ENCODE measurements around the gene DHODH.
"Not testable (repeated sequence)": the region's sequence is repeated elsewhere in the genome, so short reads cannot be mapped to it uniquely, and the experiment has no call there.

Gene DHODH

DNA sequence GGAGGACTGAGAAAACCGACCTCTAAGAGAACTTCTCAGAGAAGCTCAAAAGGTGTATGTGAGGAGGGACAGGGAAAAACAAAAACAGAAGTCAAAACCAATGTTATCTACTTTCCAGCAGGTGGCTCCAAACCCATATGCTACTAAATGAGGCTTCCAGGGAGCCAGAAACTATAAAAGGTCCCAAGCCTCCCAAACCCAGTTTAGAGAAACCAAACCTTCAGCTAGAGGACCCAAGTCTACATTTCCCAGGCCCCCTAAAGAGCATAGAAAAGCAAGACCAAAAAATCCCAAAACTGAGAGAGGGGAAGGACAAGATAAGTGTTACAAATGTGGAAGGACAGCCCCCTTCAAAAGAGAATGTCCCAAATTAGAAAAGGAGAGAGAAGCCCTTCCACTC lies 58.2 kb downstream of the DHODH start:
- peak; percentile 62 for DNase-seq (ENCODE audit: low read depth)
- H3K4me3 ChIP-seq (ENCODE audit: low read depth, low read length) = no peak overlapping the region
- TF ChIP-seq, protein P1, sequence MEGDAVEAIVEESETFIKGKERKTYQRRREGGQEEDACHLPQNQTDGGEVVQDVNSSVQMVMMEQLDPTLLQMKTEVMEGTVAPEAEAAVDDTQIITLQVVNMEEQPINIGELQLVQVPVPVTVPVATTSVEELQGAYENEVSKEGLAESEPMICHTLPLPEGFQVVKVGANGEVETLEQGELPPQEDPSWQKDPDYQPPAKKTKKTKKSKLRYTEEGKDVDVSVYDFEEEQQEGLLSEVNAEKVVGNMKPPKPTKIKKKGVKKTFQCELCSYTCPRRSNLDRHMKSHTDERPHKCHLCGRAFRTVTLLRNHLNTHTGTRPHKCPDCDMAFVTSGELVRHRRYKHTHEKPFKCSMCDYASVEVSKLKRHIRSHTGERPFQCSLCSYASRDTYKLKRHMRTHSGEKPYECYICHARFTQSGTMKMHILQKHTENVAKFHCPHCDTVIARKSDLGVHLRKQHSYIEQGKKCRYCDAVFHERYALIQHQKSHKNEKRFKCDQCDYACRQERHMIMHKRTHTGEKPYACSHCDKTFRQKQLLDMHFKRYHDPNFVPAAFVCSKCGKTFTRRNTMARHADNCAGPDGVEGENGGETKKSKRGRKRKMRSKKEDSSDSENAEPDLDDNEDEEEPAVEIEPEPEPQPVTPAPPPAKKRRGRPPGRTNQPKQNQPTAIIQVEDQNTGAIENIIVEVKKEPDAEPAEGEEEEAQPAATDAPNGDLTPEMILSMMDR (conservative IDR thresholded peaks at IDR 0.05; ENCODE audit: low read depth, low read length) = peak; percentile 71

DNA sequence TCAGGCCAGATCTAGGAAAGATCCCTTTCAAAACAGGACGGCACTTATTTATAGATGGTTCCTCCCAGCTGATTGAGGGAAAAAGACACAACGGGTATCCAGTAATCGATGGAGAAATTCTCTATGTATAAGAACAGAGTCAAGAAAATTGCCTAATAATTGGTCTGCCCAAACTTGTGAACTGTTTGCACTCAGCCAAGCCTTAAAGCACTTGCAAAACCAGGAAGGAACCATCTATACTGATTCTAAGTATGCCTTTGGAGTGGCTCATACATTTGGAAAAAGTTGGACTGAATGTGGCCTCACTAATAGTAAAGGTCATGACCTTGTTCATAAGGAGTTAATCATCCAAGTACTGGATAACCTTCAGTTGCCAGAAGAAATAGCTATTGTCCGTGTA lies 60.4 kb downstream of the DHODH start:
- TF ChIP-seq, protein P1 (conservative IDR thresholded peaks at IDR 0.05; ENCODE audit: low read depth, low read length) = no peak
- no peak overlapping the region for H3K4me3 ChIP-seq (ENCODE audit: low read depth, low read length)
- no peak for DNase-seq (ENCODE audit: low read depth)

DNA sequence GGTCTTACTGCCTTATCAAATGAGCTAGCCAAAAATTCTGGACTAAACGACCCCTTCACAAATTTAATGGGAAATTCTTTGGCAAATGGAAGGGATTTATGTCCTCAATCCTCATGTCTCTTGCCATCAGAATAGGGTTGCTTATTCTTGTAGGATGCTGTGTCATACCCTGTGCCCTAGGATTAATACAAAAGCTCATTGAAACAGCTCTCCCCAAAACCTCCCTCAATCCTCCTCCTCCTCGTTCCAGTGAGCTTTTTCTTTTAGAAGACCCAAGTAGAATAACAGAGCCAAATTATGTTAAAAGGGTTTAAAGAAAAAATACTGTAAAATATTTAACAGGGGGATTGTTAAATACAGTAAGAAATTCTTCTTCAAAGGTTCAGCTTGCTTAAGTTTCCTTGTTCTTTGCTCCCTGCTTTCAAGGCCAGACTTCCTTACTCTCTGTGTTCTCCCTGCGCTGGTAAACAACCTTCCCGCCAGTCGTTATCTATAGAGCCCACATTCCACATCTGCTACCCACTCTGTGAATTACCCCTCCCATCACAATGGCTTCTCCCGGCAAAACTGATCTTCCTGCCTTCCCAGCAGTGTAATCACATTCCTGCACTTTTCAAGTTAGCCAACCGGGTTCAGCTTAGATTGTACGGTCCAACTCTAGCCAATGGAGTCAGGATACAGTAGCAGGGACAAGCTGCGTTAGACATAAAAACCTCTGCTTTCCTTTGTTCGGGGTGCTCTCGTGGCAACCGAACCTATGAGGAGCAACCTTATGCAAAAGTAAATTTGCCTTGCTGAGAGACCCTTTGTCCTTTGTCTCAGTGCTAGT lies 64.2 kb downstream of the DHODH start:
- peak; percentile 16 for DNase-seq (ENCODE audit: low read depth)
- TF ChIP-seq, protein P1 (conservative IDR thresholded peaks at IDR 0.05; ENCODE audit: low read depth, low read length) = no peak
- H3K4me3 ChIP-seq (ENCODE audit: low read depth, low read length) = no peak overlapping the region

DNA sequence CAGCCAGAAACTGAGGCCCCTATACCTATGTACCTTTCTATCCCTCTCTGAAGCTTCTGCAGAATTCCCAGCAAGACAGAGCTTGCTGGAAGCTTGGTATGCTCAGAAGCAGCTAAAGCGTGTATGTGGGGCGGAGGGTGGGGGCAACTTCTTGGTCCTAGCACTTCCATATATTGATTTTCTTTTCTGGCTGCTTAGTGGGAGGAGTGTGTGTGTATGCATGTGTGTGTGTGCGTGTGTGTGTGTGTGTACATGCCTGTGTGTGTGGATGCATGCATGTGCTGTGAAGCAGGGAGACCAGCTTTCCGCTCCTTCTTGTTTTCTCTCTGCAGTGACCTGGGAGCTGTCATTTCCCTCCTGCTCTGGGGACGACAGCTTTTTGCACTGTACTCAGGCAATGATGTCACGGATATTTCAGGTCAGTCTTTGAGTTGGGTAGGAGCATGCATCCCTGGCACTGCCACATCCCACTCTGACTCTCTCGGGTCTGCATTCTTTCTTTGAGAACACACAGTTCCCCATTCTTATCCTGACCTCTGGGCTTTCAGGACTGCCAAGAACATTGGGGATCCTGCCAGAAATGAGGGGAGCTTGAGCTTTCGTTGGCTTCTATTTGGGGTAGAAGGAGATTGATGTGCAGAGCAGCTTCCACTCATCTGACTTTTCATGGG lies 65.2 kb downstream of the DHODH start:
- TF ChIP-seq, protein P1 (conservative IDR thresholded peaks at IDR 0.05; ENCODE audit: low read depth, low read length) = no peak
- peak; percentile 32 for DNase-seq (ENCODE audit: low read depth)
- no peak overlapping the region for H3K4me3 ChIP-seq (ENCODE audit: low read depth, low read length)

DNA sequence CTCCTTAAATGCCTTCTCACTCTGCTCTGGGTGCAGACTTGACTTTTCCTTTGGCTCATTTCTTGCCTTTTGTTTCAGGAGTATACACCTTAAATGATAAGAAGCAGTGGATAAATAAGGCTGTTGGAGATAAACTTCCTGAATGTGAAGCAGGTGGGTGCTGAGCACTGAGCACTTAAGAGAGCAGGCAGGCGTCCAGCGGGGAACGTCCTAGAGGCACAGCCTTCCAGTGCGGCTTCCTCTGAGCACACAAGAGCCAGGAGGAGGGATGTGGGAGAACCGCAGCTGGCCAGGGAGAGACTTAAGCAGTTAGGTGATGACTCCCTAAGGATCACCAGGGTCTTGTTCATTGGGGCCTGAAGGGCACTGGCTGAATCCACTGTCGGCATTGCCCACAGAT lies 66.5 kb downstream of the DHODH start:
- not testable (repeated sequence) for DNase-seq (ENCODE audit: low read depth); H3K4me3 ChIP-seq (ENCODE audit: low read depth, low read length)
